PC-3 (cell line): ENCODE results near the gene ADSS1. TPM values are rescaled to one million over a fixed set of nuclear protein-coding genes. Genes with fewer than 3 reads are reported as not detected.

Experiments
- ATAC-seq: fragments of 200-7000 bp; cut with Tn5 transposase; 2 replicates; pipeline ENCODE4 v1.9.1; 2020; ENCODE audit warnings: mild to moderate bottlenecking, moderate library complexity
- BruUV-seq: library from RNA; stranded (reverse); fragments of 400-500 nt; replicated peaks from 2 replicates; lab custom pipeline; 2021; lab: Mats Ljungman, UMichigan
- CTCF ChIA-PET: fragments of 300-600 bp; sonication (Branson Sonifier 250); formaldehyde crosslinking; loops from one replicate; lab custom pipeline; 2022; ENCODE audit warnings: antibody characterized with exemption; lab: Charles Lee
- POLR2A ChIA-PET: fragments of 300-600 bp; sonication (Branson Sonifier 250); formaldehyde crosslinking; loops from one replicate; lab custom pipeline; 2022; ENCODE audit warnings: antibody characterized with exemption; ENCODE audit not compliant: unreplicated experiment; lab: Charles Lee
- DNase-seq: peaks from one replicate; pipeline ENCODE4 v3.0.0-alpha.2; 2015
- H2AFZ ChIP-seq: fragments of 300-600 bp; sonication (generic); 2 replicates; pipeline ENCODE4 v1.6.0; 2016; ENCODE audit warnings: antibody characterized with exemption, low read length
- H3F3A ChIP-seq: fragments of 300-600 bp; sonication (generic); one replicate; pipeline ENCODE4 v1.6.0; 2017; ENCODE audit warnings: antibody characterized with exemption, low read length, control low read depth, mild to moderate bottlenecking; ENCODE audit not compliant: unreplicated experiment
- H3K27ac ChIP-seq: fragments of 300-600 bp; sonication (generic); 2 replicates; pipeline ENCODE4 v1.5.1; 2016; ENCODE audit warnings: mild to moderate bottlenecking, low read length
- H3K27me3 ChIP-seq: fragments of 300-600 bp; sonication (generic); 2 replicates; pipeline ENCODE4 v1.6.1; 2016; ENCODE audit warnings: low read length, mixed read lengths
- H3K36me3 ChIP-seq: fragments of 300-600 bp; sonication (generic); 2 replicates; pipeline ENCODE4 v1.6.1; 2016; ENCODE audit warnings: low read depth, mixed run types, low read length, mixed read lengths
- H3K4me1 ChIP-seq: fragments of 300-600 bp; sonication (generic); 2 replicates; pipeline ENCODE4 v1.5.1; 2016; ENCODE audit warnings: low read length; ENCODE audit not compliant: insufficient read depth
- H3K4me2 ChIP-seq: fragments of 300-600 bp; sonication (generic); 2 replicates; pipeline ENCODE4 v1.6.0; 2016; ENCODE audit warnings: low read length
- H3K4me3 ChIP-seq: fragments of 300-600 bp; sonication (generic); 2 replicates; pipeline ENCODE4 v1.5.1; 2016; ENCODE audit warnings: mild to moderate bottlenecking, low read length, mixed read lengths
- H3K79me2 ChIP-seq: fragments of 300-600 bp; sonication (generic); 2 replicates; pipeline ENCODE4 v1.6.1; 2017; ENCODE audit warnings: low read length, mixed read lengths
- H3K9ac ChIP-seq: fragments of 300-600 bp; sonication (generic); 2 replicates; pipeline ENCODE4 v1.6.0; 2016; ENCODE audit warnings: mild to moderate bottlenecking, low read length
- H3K9me2 ChIP-seq: fragments of 300-600 bp; sonication (generic); replicated peaks from 2 replicates; pipeline ENCODE4 v1.6.1; 2016; ENCODE audit warnings: mixed run types, low read length, mixed read lengths
- H3K9me3 ChIP-seq: fragments of 300-600 bp; sonication (generic); 2 replicates; pipeline ENCODE4 v1.6.1; 2016; ENCODE audit warnings: low read length, mixed read lengths
- H4K20me1 ChIP-seq: fragments of 300-600 bp; sonication (generic); 2 replicates; pipeline ENCODE4 v1.6.1; 2016; ENCODE audit warnings: low read length, mixed read lengths
- CTCF ChIP-seq: fragments of 300-600 bp; sonication (generic); conservative IDR thresholded peaks from 2 replicates; pipeline ENCODE4 v1.5.1; 2017; ENCODE audit warnings: antibody characterized with exemption, low read depth, mild to moderate bottlenecking, low read length
- EZH2 ChIP-seq: fragments of 300-600 bp; sonication (generic); IDR thresholded peaks from one replicate; pipeline ENCODE4 v1.6.1; 2017; ENCODE audit warnings: antibody characterized with exemption, mild to moderate bottlenecking, low read length; ENCODE audit not compliant: unreplicated experiment
- EZH2phosphoT487 ChIP-seq: fragments of 300-600 bp; sonication (generic); IDR thresholded peaks from 2 replicates; pipeline ENCODE4 v1.6.1; 2018; ENCODE audit warnings: mild to moderate bottlenecking, antibody characterized with exemption, low read length, borderline replicate concordance
- intact Hi-C: fragments of 100-400 bp; cut with micrococcal nuclease; formaldehyde crosslinking; loops from 2 replicates; pipeline ENCODE4 v1.9.0; 2023
- total RNA-seq: library from RNA; depleted of rRNA; stranded (reverse); fragments of >200 nt; gene quantifications from 2 replicates; pipeline ENCODE4 v1.2.3, GENCODE V29; 2014

The ADSS1 gene
- total RNA-seq, 1 experiment from 2014 or later = 7.9 TPM

- ATAC-seq (no peak), DNase-seq (no peak)
- intact Hi-C loops = no loop called here
- peaks cover 27% of the 10 kb centered on the region for H3K36me3 ChIP-seq
- no peaks in the 10 kb centered on the region for H3K27me3 ChIP-seq
- no peaks in the 10 kb centered on the region for H3K79me2 ChIP-seq
- no peaks in the 10 kb centered on the region for H3K9me2 ChIP-seq
- no peak overlapping the region for H2AFZ ChIP-seq
- 0 out of 2 replicates have a peak, but pooled peaks cover 3% of the 10 kb centered on the region for H4K20me1 ChIP-seq
- no peak overlapping the region for H3K27ac ChIP-seq
- no TSS peak for BruUV-seq
- no peak overlapping the region for H3K9ac ChIP-seq
- H3K4me1 ChIP-seq = no peaks in the 10 kb centered on the region
- no peaks in the 10 kb centered on the region for H3K9me3 ChIP-seq
- ChIA-PET POLR2A (no interaction called here), CTCF (no interaction called here)
- TF ChIP-seq EZH2phosphoT487 (no peak), CTCF (no peak), EZH2 (no peak)
- no peak overlapping the region for H3K4me2 ChIP-seq
- H3F3A ChIP-seq = no peaks in the 10 kb centered on the region
- no peak overlapping the region for H3K4me3 ChIP-seq
These were observed 46.1 kb downstream of the ADSS1 start for GRCh38 chr14:104770072-104770579.

GRCh38 chr14:104770851-104771272 is 46.8 kb downstream of the ADSS1 start:
- POLR2A ChIA-PET = no interaction called here
- H3K36me3 ChIP-seq = peaks cover 27% of the 10 kb centered on the region

More at GRCh38 chr14:104770851-104771272, 46.8 kb downstream of the ADSS1 start:
- no peak overlapping the region for H2AFZ ChIP-seq
- H3K4me2 ChIP-seq = no peak overlapping the region
- H3K27me3 ChIP-seq = no peaks in the 10 kb centered on the region
- DNase-seq = peak; percentile 38
- intact Hi-C loops = no loop called here
- H3K4me3 ChIP-seq = no peak overlapping the region
- TF ChIP-seq EZH2phosphoT487 = no peak
- peak; percentile 63 for TF ChIP-seq CTCF
- no peak for TF ChIP-seq EZH2
- no TSS peak for BruUV-seq
- no peaks in the 10 kb centered on the region for H3K9me2 ChIP-seq
- H3K79me2 ChIP-seq = no peaks in the 10 kb centered on the region
- no peak overlapping the region for H3K9ac ChIP-seq
- no peaks in the 10 kb centered on the region for H3K9me3 ChIP-seq
- no peak overlapping the region for H3K27ac ChIP-seq
- H3K4me1 ChIP-seq = no peaks in the 10 kb centered on the region
- no peaks in the 10 kb centered on the region for H3F3A ChIP-seq
- CTCF ChIA-PET = interaction anchor here (0.5 kb wide), 1 partner anchor 29 kb away, joined by 3 read pairs; no protein-coding TSS in a partner anchor
- ATAC-seq = no peak
- 0 out of 2 replicates have a peak, but pooled peaks cover 3% of the 10 kb centered on the region for H4K20me1 ChIP-seq
